ENCODE measurements around the gene IGLL1.
"Not testable (repeated sequence)": the region's sequence is repeated elsewhere in the genome, so short reads cannot be mapped to it uniquely, and the experiment has no call there.

IGLL1 gene

GRCh38 chr22:23561025-23561510 is 19.0 kb downstream of the IGLL1 start:
- H3K27ac ChIP-seq (ENCODE audit: low read depth, low read length, severe bottlenecking); H3K36me3 ChIP-seq (ENCODE audit: control insufficient read depth, insufficient read depth, low read length); H3K4me1 ChIP-seq (ENCODE audit: control insufficient read depth, insufficient read depth, low read length, poor library complexity, severe bottlenecking); H3K9me3 ChIP-seq (ENCODE audit: control insufficient read depth, low read length); H3K4me3 ChIP-seq (ENCODE audit: extremely low read depth, insufficient read depth, low read length, poor library complexity, severe bottlenecking): not testable (repeated sequence)
- 91 to 95% methylated on average over 4 to 12 of the region's 24 CpGs for WGBS, 2 experiments (ENCODE audit: insufficient coverage in 2 of 2)

DNA sequence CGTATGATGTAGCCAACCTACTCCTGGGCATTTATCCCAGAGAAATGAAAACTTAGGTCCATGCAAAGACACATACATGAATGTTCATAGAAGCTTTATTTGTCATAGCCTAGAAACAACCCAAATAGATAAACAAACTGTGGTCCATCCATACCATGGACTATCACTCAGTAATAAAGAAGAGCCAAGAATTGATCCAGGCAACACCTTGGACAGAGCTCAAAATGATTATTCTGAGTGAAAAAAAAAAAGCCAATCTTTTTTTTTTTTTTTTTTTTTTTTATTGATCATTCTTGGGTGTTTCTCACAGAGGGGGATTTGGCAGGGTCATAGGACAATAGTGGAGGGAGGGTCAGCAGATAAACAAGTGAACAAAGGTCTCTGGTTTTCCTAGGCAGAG is 19.9 kb downstream of the IGLL1 start:
- H3K27ac ChIP-seq (ENCODE audit: low read depth, low read length, severe bottlenecking); H3K4me3 ChIP-seq (ENCODE audit: extremely low read depth, insufficient read depth, low read length, poor library complexity, severe bottlenecking); H3K36me3 ChIP-seq (ENCODE audit: control insufficient read depth, insufficient read depth, low read length); H3K9me3 ChIP-seq (ENCODE audit: control insufficient read depth, low read length); H3K4me1 ChIP-seq (ENCODE audit: control insufficient read depth, insufficient read depth, low read length, poor library complexity, severe bottlenecking): not testable (repeated sequence)
- WGBS, 2 experiments (ENCODE audit: insufficient coverage in 2 of 2) = 100% methylated on average over 1 of the region's 1 CpG; no CpG with 5 or more reads in 1 of the 2 experiments

GRCh38 chr22:23557467-23557866 is 22.6 kb downstream of the IGLL1 start:
- no peak overlapping the region for H3K4me3 ChIP-seq (ENCODE audit: extremely low read depth, insufficient read depth, low read length, poor library complexity, severe bottlenecking)
- peaks cover 1% of the 10 kb centered on the region for H3K9me3 ChIP-seq (ENCODE audit: control insufficient read depth, low read length)
- H3K36me3 ChIP-seq (ENCODE audit: control insufficient read depth, insufficient read depth, low read length) = no peaks in the 10 kb centered on the region
- 83 to 90% methylated on average over 2 of the region's 4 CpGs for WGBS, 2 experiments (ENCODE audit: insufficient coverage in 2 of 2)
- H3K4me1 ChIP-seq (ENCODE audit: control insufficient read depth, insufficient read depth, low read length, poor library complexity, severe bottlenecking) = no peaks in the 10 kb centered on the region
- H3K27ac ChIP-seq (ENCODE audit: low read depth, low read length, severe bottlenecking) = no peak overlapping the region

GRCh38 chr22:23557036-23557435 is 23.1 kb downstream of the IGLL1 start:
- Histone ChIP-seq H3K27ac (ENCODE audit: low read depth, low read length, severe bottlenecking) (no peak overlapping the region), H3K4me1 (ENCODE audit: control insufficient read depth, insufficient read depth, low read length, poor library complexity, severe bottlenecking) (no peaks in the 10 kb centered on the region), H3K36me3 (ENCODE audit: control insufficient read depth, insufficient read depth, low read length) (no peaks in the 10 kb centered on the region), H3K4me3 (ENCODE audit: extremely low read depth, insufficient read depth, low read length, poor library complexity, severe bottlenecking) (no peak overlapping the region), H3K9me3 (ENCODE audit: control insufficient read depth, low read length) (peaks cover 5% of the 10 kb centered on the region)
- WGBS, 2 experiments (ENCODE audit: insufficient coverage in 2 of 2) = 86% methylated on average over 7 of the region's 7 CpGs; no CpG with 5 or more reads in 1 of the 2 experiments

GRCh38 chr22:23556026-23556620 is 24.0 kb downstream of the IGLL1 start:
- Histone ChIP-seq H3K4me1 (ENCODE audit: control insufficient read depth, insufficient read depth, low read length, poor library complexity, severe bottlenecking) (no peaks in the 10 kb centered on the region), H3K27ac (ENCODE audit: low read depth, low read length, severe bottlenecking) (no peak overlapping the region), H3K9me3 (ENCODE audit: control insufficient read depth, low read length) (peaks cover 5% of the 10 kb centered on the region), H3K4me3 (ENCODE audit: extremely low read depth, insufficient read depth, low read length, poor library complexity, severe bottlenecking) (no peak overlapping the region), H3K36me3 (ENCODE audit: control insufficient read depth, insufficient read depth, low read length) (no peaks in the 10 kb centered on the region)
- WGBS, 2 experiments (ENCODE audit: insufficient coverage in 2 of 2) = 75 to 78% methylated on average over 2 of the region's 7 CpGs

GRCh38 chr22:23555118-23555517 is 25.0 kb downstream of the IGLL1 start:
- Histone ChIP-seq H3K27ac (ENCODE audit: low read depth, low read length, severe bottlenecking) (no peak overlapping the region), H3K36me3 (ENCODE audit: control insufficient read depth, insufficient read depth, low read length) (no peaks in the 10 kb centered on the region), H3K9me3 (ENCODE audit: control insufficient read depth, low read length) (peaks cover 5% of the 10 kb centered on the region), H3K4me1 (ENCODE audit: control insufficient read depth, insufficient read depth, low read length, poor library complexity, severe bottlenecking) (no peaks in the 10 kb centered on the region), H3K4me3 (ENCODE audit: extremely low read depth, insufficient read depth, low read length, poor library complexity, severe bottlenecking) (no peak overlapping the region)
- WGBS, 2 experiments (ENCODE audit: insufficient coverage in 2 of 2) = 78 to 91% methylated on average over 7 to 8 of the region's 8 CpGs

GRCh38 chr22:23553924-23554870 is 25.9 kb downstream of the IGLL1 start:
- Histone ChIP-seq H3K9me3 (ENCODE audit: control insufficient read depth, low read length) (peaks cover 5% of the 10 kb centered on the region), H3K4me1 (ENCODE audit: control insufficient read depth, insufficient read depth, low read length, poor library complexity, severe bottlenecking) (no peaks in the 10 kb centered on the region), H3K36me3 (ENCODE audit: control insufficient read depth, insufficient read depth, low read length) (no peaks in the 10 kb centered on the region), H3K4me3 (ENCODE audit: extremely low read depth, insufficient read depth, low read length, poor library complexity, severe bottlenecking) (no peak overlapping the region), H3K27ac (ENCODE audit: low read depth, low read length, severe bottlenecking) (no peak overlapping the region)
- 94 to 95% methylated on average over 19 to 20 of the region's 21 CpGs for WGBS, 2 experiments (ENCODE audit: insufficient coverage in 2 of 2)

DNA sequence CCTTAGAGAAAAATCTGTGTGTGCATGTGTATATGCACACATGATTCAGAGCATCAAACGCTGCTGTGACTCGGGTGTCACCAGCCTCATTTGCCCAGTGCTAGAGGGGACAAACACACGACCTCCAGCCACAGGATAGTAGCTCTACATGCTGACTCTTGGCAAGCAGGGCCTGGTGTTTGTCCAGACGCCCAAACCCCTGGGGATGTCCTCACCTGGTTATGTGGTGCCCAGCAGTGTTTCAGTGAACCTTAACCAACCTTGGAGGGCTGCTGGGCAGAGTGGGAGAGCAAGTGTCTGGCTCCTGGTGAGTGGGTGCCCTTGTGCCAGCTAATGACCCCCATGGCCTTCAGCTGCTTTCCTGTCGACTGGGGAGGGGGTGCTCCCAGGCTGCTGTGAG is 26.7 kb downstream of the IGLL1 start:
- H3K4me1 ChIP-seq (ENCODE audit: control insufficient read depth, insufficient read depth, low read length, poor library complexity, severe bottlenecking) = no peaks in the 10 kb centered on the region
- no peak overlapping the region for H3K4me3 ChIP-seq (ENCODE audit: extremely low read depth, insufficient read depth, low read length, poor library complexity, severe bottlenecking)
- no peak overlapping the region for H3K27ac ChIP-seq (ENCODE audit: low read depth, low read length, severe bottlenecking)
- 71 to 83% methylated on average over 5 of the region's 5 CpGs for WGBS, 2 experiments (ENCODE audit: insufficient coverage in 2 of 2)
- no peaks in the 10 kb centered on the region for H3K36me3 ChIP-seq (ENCODE audit: control insufficient read depth, insufficient read depth, low read length)
- peaks cover 5% of the 10 kb centered on the region for H3K9me3 ChIP-seq (ENCODE audit: control insufficient read depth, low read length)

GRCh38 chr22:23552573-23552972 is 27.5 kb downstream of the IGLL1 start:
- Histone ChIP-seq H3K4me3 (ENCODE audit: extremely low read depth, insufficient read depth, low read length, poor library complexity, severe bottlenecking) (no peak overlapping the region), H3K4me1 (ENCODE audit: control insufficient read depth, insufficient read depth, low read length, poor library complexity, severe bottlenecking) (no peaks in the 10 kb centered on the region), H3K27ac (ENCODE audit: low read depth, low read length, severe bottlenecking) (no peak overlapping the region), H3K9me3 (ENCODE audit: control insufficient read depth, low read length) (peaks cover 13% of the 10 kb centered on the region), H3K36me3 (ENCODE audit: control insufficient read depth, insufficient read depth, low read length) (no peaks in the 10 kb centered on the region)

- Histone ChIP-seq H3K9me3 (ENCODE audit: control insufficient read depth, low read length) (peaks cover 15% of the 10 kb centered on the region), H3K4me1 (ENCODE audit: control insufficient read depth, insufficient read depth, low read length, poor library complexity, severe bottlenecking) (no peaks in the 10 kb centered on the region), H3K36me3 (ENCODE audit: control insufficient read depth, insufficient read depth, low read length) (peaks cover 1% of the 10 kb centered on the region), H3K4me3 (ENCODE audit: extremely low read depth, insufficient read depth, low read length, poor library complexity, severe bottlenecking) (no peak overlapping the region), H3K27ac (ENCODE audit: low read depth, low read length, severe bottlenecking) (no peak overlapping the region)
Observed at GRCh38 chr22:23551385-23551784, 28.7 kb downstream of the IGLL1 start.
